GM10847 (cell line): Measurements from ENCODE around the gene CNBD2.

Source experiments
- POLR2A ChIP-seq: IDR thresholded peaks from 2 replicates; pipeline ENCODE4 v1.6.1; 2011; ENCODE audit not compliant: insufficient read length; ENCODE audit errors: extremely low read depth

CNBD2 gene

DNA sequence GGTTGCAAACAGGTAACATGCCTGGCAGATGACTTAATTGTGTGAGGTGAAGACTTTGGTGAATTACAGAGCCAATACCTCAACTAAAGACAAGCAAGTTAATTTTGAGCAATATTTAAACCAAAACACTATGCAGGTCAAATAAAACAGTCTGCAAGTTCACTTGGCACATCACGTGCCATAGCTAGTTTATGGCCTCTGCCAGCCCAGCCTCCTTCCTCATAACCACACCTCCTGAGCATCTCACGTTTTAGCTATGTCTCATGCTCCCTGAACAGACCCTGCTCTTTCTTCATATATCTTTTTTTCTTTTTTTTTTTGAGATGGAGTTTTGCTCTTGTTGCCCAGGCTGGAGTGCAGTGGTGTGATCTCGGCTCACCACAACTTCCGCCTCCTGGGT lies 4.5 kb upstream of the CNBD2 start:
- TF ChIP-seq POLR2A, result no peak

GRCh38 chr20:35968930-35969329 lies 540 bp downstream of the CNBD2 start:
- no peak for TF ChIP-seq POLR2A

DNA sequence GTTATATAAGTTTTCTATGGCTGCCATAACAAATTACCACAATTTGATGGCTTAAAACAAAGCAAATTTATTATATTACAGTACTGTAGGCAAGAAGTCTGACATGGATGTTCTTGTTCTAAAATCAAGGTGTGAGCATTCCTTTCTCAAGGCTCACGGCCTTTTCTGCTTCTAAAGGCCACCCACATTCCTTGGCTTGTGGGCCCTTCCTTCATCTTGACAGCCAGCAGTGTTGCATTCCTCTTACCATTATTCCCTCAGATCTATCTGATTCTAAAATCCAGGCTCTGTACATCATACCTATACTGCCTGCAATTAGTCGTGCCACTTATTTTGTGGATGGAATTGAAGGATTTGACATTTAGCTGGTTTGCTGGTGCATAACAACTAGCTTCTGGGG lies 3.6 kb downstream of the CNBD2 start:
- TF ChIP-seq POLR2A, result no peak

DNA sequence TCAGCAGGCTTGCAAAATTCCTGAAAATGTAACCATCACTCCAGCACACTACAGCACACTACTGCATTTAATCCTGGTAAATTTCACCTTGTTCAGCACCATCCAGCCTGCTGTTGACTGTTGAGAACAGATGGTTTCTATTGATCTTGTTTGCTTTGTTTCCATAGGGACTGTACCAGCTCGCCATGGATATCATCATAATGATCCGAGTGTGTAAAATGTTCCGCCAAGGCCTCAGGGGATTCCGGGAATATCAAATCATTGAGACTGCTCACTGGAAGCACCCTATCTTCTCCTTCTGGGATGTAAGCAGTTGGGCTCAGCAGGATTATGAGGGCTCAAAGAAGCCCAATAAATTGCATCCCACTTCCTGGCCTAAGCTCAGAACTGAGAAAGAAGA lies 4.1 kb downstream of the CNBD2 start:
- no peak for TF ChIP-seq POLR2A

DNA sequence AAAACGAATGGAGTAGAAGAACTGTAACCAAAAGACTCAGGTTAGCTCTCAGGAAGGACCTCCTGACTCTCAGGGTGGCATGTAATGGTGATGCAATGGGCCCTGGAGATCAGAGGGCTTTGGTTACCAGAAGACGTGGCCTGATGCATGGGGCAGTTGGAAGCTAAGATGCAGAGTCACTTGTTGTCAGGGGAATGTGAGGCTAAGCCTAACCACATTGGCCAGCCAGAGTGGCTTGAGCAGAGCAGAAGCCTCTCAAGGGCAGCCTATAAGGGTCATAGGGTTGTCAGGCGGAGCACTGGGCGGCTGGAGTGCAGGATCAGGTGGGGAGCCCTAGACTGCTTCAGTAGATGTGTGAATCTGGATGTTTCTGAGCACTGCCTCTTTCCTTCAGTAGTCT lies 5.9 kb downstream of the CNBD2 start:
- TF ChIP-seq POLR2A, result no peak

GRCh38 chr20:35975576-35976373 lies 7.4 kb downstream of the CNBD2 start:
- TF ChIP-seq POLR2A, result no peak

GRCh38 chr20:35978041-35978513 lies 9.7 kb downstream of the CNBD2 start:
- no peak for TF ChIP-seq POLR2A

DNA sequence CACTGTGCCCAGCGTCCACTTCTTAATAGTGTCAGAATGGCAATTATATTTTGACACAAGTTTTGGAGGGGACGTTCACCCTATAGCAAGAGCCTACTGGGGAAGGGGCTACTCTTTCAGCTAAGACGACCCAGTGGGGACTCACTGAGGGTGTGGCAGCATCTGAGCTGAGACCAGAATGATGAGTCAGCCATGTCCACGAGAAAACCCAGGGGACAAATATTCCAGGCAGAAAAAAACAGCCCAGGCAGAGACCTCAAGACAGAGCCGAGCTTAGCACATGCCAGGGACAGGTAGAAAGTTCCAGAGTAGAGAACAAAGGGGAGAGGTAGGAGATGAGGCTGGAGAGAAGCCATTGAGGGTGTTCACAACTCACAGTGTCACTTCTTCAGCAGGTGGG lies 11.2 kb downstream of the CNBD2 start:
- TF ChIP-seq POLR2A, result no peak

DNA sequence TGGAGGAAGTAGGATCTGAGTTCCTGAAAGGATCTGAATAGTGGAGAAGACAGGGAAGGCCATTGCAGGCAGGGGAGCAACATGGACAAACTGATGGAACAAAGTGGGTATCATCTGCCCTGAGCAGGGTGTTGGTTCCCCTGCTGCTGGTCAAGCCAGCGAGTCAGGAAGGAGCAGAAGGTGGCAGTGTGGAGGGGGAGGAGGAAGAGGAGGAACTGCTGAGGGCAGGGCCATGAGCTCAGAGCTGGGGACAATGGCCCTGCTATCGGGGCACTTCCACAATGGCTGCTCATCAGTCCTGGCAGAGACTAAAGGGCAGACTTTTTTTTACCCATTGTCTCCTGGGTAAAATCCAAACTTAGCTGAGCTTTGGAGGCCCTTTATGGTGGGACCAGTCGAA lies 13.6 kb downstream of the CNBD2 start:
- TF ChIP-seq POLR2A, result no peak

DNA sequence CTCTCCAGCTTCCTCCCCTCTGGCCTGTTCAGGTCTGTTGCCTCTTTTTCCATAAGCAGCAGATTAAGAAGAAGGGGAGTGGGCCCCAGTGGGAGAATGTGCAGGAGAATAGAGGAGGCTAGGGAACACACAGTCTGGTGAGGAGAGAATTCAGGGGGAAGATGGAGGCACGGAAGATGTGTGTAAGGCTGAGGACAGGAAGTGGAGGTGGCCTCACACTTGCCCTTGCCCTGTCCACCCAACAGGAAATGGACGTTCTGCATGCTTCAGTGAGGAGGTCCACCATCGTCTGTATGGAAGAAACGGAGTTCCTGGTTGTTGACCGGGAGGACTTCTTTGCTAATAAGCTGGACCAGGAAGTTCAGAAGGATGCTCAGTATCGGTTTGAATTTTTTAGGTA lies 16.0 kb downstream of the CNBD2 start:
- TF ChIP-seq POLR2A, result no peak

- TF ChIP-seq POLR2A, result no peak
These were observed 17.4 kb downstream of the CNBD2 start for GRCh38 chr20:35985806-35986205.

GRCh38 chr20:35988910-35989463 lies 20.6 kb downstream of the CNBD2 start:
- TF ChIP-seq POLR2A, result no peak

DNA sequence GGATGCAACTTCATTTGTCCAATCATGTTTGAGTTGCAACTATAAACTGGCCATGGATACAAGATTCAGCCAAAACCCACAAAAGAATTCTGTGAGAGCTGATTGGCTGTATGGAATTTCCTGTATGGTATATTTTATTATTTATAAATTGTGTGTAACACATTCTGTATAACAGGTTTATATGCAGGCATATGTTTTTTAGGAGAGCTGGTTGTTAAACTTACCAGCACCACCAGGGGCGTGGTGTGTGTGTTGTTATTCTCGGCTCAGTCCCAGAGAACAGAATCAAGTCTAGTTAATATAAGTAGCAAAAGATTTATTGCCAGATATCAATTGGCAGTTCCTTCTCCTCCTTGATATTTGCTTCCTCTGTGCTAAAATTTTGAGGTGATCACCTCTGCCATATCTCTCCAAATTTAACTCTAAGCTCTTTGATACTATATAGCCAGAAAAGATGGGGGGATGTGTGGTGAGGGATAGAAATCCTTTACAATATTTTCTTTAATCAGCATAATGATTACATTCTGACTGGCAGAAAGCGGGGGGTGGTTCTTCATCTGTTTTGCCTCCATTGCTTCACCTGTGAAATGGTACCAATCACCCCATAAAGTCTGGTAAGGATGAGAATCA lies 22.9 kb downstream of the CNBD2 start:
- TF ChIP-seq POLR2A, result no peak

- no peak for TF ChIP-seq POLR2A
These were observed 24.4 kb downstream of the CNBD2 start for GRCh38 chr20:35992713-35993335.

DNA sequence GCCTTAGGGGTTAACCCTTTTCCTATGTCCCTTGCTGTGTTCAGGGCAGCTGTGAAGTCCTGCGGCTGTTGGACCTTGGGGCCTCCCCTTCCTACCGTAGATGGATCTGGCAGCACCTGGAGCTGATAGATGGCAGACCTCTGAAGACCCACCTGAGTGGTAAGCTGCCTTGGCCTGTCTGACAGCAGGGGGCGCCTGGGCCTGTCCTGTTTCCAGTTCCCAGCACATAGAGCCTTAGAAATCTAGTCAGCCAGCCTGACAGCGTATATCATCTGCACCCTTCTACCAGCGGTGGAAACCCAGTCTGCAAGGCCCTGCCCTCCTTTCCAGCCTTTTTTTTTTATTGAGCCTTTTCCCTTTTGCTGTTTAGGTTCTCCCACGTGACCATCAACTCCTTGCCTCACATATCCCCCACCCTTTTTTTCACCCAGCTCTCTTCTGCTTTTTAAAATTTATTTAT lies 26.6 kb downstream of the CNBD2 start:
- TF ChIP-seq POLR2A, result no peak

- TF ChIP-seq POLR2A, result no peak
These were observed 34.5 kb downstream of the CNBD2 start for GRCh38 chr20:36002855-36003254.
